ENCODE measurements around the gene OR6B1.
"Not testable (repeated sequence)": the region's sequence is repeated elsewhere in the genome, so short reads cannot be mapped to it uniquely, and the experiment has no call there.

OR6B1 gene

DNA sequence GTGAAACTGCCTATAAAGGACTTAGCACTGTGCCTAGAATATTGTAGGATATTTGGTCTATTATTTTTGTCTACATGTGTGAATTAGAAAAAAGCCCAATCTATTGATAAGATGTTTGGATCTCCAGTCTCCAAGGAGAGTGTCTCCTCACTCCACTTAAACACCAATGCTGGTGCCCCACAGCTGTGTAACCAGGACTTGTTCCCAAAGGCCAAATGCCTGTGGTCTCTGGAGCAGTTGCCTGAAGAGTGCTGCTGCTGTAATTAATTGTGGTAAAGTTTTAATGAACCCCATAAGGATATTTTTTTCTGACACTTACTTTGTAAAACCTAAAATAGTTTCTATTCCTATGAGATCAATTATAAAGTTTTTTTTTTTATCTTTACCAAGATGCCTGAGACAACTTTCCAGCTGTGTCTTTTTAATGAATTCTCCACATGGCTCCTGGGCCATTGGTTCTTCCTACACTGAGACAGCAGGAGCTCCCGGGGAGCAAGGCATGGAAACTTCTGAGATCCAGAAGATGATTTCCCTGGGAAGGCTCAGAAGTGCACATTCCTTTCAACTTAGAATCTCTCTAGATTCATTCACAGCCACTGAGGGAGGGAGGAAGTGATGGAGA is 37.4 kb downstream of the OR6B1 start:
- in situ Hi-C loops (cut with MboI; ENCODE audit: low sequenced_read_pairs), result no loop called here

DNA sequence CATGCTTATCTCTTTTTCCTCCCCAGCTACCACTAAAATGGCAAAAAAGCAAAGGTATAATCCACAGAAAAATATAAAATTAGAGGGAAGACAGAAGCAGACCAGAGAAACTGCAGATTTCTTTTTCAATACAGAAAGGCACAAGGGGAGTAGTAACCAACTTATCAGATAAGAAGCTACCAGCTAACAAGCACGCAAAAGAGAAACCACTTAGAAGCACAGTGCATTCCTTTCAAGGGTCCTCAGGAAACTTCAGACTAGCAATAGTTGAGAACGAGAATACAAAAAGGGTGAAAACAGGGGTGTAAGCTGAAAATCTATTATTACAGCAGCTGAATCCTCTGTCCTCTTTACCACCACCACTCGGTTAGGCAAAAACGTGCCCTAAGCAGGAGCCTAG is 38.8 kb downstream of the OR6B1 start:
- in situ Hi-C loops (cut with MboI; ENCODE audit: low sequenced_read_pairs), result no loop called here

DNA sequence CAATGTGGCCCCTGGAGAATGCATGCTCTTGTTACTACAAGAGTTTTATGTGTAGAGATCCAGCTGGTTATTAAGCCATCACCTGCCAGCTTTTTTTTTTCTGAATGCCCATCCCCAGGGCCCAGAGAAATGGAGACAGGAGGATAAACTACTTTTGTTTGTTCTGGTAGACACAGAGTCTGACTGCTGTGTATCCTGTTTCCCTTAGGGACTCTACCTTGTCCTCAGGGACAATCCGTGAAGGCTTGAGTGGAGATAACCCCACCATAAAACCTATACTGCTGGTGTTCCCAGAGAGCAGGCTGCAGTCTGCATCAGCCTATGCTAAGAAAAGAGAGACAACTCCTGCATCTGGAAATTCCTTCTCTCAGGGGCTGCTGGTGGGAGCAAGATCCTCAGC is 48.5 kb downstream of the OR6B1 start, which contains the start of gene OR2A5:
OR2A5 (plus strand) TSS at position 301 of the 400 bp plus-strand sequence. CDS start 1,454 bp downstream, outside the sequence.
- in situ Hi-C loops (cut with MboI; ENCODE audit: low sequenced_read_pairs), result no loop called here

DNA sequence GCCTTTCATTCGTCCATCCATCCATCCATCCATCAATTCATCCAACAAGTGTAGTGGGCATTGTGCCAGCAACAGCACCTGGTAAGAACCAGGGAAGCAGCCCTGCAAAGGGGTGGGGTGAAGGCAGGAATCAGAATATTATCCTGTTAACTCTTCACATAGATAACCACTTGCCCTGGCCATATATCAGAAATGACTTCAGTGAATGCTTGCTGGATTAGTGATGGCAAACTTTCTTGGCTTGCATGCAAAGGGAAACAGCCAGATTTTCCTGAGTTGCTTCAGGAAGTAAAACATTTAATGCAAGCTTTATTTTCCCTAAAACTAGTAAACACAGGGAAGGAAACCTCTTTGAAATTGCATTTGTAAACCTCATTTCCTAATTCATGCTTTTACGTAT is 49.4 kb downstream of the OR6B1 start:
- in situ Hi-C loops (cut with MboI; ENCODE audit: low sequenced_read_pairs), result no loop called here

DNA sequence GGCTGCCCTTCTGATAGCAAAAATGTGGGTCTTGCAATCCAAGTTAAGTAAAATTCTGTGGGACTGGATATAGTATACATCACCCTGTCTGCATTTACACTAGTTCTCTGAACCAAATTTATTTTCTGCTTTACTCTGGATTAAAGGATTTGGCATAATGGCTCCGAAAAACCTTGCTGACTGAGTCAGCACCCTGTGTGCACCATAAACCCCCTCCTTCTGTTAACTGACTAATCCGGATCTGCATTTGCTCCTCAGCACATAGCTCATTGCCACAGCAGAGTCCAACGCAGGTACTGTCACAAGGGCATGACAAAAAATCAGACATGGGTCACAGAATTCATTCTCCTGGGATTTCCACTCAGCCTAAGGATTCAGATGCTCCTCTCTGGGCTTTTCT is 50.0 kb downstream of the OR6B1 start:
- in situ Hi-C loops (cut with MboI; ENCODE audit: low sequenced_read_pairs), result no loop called here

DNA sequence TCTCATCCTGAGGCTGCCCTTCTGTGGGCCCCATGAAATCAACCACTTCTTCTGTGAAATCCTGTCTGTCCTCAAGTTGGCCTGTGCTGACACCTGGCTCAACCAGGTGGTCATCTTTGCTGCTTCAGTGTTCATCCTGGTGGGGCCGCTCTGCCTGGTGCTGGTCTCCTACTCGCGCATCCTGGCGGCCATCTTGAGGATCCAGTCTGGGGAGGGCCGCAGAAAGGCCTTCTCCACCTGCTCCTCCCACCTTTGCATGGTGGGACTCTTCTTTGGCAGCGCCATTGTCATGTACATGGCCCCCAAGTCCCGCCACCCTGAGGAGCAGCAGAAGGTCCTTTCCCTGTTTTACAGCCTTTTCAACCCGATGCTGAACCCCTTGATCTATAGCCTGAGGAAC is 50.8 kb downstream of the OR6B1 start:
- in situ Hi-C loops (cut with MboI; ENCODE audit: low sequenced_read_pairs), result not testable (repeated sequence)

DNA sequence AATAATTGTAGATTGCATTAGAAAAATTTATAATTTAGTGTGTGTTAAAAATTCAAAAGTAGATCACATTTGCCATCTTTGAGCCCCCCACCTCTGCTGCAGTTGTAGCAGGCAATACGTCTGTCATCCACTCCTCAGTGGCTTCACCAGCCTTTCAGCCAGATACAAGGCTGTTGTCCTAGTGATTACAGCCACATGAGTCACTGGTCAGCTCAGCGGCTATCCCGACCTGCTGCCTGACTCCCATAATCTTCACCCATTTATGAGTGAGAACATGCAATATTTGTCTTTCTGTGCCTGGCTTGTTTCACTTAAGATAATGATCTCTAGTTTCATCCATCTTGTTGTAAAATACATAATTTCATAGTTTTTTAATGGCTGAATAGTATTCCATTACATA is 57.8 kb downstream of the OR6B1 start:
- in situ Hi-C loops (cut with MboI; ENCODE audit: low sequenced_read_pairs), result no loop called here
